Inflammatory macrophage treated with lipopolysaccharide for 4 hours (primary cell): ENCODE measurements around the gene FUT8.

Experiments
- DNase-seq: peaks from one replicate; pipeline ENCODE4 v3.0.0-alpha.2; 2020

Gene FUT8

GRCh38 chr14:65412032-65412846, at the start of gene FUT8:
Gene FUT8 (plus strand): TSS chr14:65412730. CDS start chr14:65561564, 148,834 bp downstream.
- DNase-seq: peak; percentile 88

GRCh38 chr14:65366802-65367565, 45.5 kb upstream of the FUT8 start:
- peak; percentile 39 for DNase-seq

- no peak for DNase-seq
Observed at GRCh38 chr14:65369560-65369959, 43.0 kb upstream of the FUT8 start.

DNA sequence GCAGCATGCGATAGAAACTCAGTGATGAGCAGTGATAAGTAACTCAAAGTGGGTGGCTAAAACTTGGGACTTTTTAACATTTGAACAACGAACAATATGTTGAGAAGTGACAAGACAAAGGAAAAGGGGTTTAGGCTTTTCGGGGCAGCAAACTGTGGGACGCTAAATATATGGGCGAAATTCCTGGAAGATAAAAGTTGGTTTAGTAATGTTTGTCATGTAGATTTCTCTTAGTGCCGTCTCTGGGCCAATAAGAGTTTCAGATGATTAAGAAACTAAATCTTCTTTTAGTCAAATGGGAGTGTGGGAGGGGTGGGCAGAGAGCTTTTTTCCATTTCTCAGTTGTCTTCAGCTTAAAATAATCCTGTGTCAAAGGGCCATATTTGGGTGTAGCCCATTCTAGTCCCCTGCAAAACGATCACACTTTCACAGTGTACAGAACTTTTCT, 41.7 kb upstream of the FUT8 start:
- DNase-seq: no peak

GRCh38 chr14:65371784-65372183, 40.7 kb upstream of the FUT8 start:
- no peak for DNase-seq

DNA sequence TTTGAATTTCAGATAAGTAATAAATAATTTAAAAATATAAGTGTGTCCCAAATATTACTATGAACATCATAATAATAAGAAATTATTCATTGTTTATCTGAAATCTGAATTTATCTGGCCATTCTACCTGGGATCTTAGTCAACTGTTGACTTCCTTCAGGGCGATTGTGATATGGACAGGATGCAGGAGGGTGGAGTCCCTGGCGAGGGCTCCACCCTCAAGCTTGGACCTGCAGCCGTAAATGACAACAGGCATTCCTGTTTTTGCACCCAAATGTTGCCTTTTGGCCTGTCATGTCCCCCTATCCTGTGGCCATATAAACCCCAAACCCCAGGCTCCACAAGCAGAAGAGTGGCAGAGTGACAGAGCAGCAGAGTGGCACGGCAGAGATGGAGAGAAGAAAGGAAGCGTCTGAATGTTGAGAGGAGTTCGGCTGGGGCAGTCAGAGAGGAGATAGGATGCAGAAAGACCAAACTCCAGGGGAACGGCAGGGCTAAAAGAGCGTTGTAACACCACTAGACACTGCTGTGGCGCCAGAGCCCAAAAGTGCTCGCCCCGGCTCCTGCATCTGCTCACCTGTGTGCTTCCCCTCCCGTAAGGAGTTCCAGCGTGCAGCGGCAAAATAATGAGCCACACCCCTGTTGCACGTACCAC, 39.4 kb upstream of the FUT8 start:
- DNase-seq: no peak

GRCh38 chr14:65373671-65374039, 38.9 kb upstream of the FUT8 start:
- DNase-seq: no peak

DNA sequence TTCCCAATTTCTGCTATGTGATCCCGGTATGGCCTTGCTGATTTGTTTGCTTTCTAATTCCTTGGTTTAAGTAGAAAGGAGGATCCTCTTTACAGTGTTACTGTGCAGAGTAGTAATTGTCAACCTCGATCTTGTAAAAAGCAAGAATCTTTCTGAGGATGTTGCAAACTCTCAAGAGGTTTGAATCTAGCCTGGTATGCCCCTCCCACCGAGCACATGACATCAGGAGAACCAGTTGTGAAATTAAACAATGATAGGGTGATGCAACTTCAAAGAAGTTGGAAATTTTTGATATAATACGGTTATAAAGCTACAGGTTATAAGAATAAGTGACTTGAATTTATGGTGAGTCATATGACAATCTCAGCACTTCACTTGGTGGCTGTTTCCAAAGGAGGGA, 35.0 kb upstream of the FUT8 start:
- DNase-seq: peak; percentile 33

- DNase-seq: no peak
Observed at GRCh38 chr14:65382586-65382985, 29.9 kb upstream of the FUT8 start.

GRCh38 chr14:65387171-65387570, 25.4 kb upstream of the FUT8 start:
- DNase-seq: no peak

DNA sequence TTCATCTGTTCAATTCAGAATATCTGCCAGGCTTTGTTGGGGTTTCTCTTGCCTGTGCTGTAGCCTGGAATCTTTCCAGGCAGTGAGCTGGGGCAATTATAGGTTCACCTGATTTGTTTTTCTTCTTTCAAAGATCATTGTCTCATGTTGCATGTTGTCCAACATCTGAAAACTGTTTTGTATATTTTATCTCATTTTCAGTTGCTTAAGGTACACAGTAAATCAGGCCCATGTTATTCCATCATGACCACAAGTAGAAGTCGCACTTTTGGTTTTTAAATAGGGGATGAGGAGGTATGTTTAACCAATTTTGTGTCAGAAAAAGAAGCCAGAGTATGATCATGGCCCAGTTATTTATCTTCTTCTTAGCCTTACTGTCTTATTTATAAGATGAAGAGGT, 24.9 kb upstream of the FUT8 start:
- no peak for DNase-seq

- no peak for DNase-seq
Observed at GRCh38 chr14:65392296-65392695, 20.2 kb upstream of the FUT8 start.

DNA sequence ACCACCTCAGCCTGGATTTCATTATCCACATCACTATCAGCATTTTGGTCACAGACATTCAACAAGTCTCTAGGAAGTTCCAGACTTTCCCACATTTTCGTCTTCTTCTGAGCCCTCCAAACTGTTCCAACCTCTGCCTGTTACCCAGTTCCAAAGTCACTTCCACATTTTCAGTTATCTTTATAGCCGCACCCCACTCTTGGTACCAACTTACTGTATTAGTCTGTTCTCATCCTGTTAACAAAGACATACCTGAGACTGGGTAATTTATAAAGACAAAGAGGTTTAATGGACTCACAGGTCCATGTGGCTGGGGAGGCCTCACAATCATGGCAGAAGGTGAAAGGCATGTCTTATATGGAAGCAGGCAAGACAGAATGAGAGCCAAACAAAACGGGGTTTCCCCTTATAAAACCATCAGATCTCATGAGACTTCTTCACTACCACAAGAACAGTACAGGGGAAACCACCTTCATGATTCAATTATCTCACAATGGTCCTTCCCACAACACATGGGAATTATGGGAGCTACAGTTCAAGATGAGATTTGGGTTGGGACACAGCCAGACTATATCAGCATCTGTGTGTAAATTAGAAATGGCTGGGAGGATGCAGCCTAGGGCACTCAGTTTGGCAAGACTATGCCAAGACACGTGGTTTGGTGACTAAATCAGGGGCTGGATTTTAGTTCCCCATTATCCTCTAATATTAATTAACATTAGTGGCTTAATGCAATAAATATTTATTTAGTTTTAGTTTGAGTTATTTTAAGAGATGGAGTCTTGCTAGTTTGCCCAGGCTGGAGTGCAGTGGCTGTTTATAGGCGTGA, 16.2 kb upstream of the FUT8 start:
- DNase-seq: peak; percentile 19

GRCh38 chr14:65403231-65403630, 9.3 kb upstream of the FUT8 start:
- no peak for DNase-seq

DNA sequence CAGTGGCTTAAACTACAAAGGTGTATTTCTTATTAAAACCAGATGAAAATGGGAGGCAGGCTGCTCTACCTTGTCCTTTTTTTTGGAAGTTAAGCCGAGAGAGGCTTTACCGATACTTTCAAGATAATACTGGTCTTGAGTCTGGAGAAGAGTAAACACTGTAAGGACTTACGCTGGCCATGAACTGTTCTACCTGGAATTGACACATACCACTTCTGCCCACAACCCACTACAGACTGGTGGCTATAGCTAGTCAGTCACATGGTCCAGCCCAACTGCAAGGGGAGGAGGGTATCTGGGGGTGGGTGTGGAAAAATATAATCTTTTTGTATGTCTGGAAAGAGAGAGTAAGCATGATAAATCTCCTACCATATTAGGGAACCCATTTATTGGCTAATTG, 4.4 kb upstream of the FUT8 start:
- no peak for DNase-seq

DNA sequence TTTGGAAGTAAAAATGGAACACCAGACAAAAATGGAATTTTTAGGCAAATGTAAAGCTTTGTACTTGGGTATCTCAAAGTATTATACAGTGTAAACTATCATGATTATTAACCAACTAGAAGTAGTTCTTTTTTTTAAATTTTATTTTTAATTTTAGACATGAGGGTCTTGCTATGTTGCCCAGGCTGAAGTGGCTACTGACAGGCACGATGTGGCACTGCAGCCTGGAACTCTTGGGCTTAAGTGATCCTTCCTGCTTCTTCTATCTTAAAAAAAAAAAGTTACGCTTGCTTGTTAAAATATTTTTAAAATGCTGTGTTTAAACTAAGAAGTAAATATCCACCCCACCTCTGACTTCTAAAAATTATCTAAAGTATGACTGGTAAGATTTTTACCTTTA, 1.9 kb upstream of the FUT8 start:
- DNase-seq: no peak

DNA sequence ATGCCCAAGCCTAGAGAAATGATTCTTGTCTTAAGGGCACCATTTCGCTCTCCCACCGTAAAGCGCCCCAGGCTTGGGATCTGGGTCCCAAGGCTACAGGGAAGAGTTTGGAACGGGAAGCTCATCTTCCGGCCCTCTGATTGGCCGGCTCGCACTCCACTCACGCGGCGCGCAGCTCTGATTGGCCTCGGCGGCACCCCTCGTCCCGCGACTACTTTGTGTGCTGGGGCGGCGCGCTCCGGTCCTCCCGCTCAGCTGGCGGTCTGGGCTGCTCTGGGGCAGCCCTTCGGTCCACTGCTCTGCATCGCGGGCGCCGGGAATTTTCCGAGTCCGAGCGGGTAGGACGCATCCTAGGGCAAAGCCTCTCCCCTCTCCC, 886 bp upstream of the FUT8 start:
- DNase-seq: peak; percentile 85

- peak; percentile 80 for DNase-seq
Observed at GRCh38 chr14:65412856-65413738, 567 bp downstream of the FUT8 start.

- DNase-seq: no peak
Observed at GRCh38 chr14:65413739-65414045, 1.2 kb downstream of the FUT8 start.

DNA sequence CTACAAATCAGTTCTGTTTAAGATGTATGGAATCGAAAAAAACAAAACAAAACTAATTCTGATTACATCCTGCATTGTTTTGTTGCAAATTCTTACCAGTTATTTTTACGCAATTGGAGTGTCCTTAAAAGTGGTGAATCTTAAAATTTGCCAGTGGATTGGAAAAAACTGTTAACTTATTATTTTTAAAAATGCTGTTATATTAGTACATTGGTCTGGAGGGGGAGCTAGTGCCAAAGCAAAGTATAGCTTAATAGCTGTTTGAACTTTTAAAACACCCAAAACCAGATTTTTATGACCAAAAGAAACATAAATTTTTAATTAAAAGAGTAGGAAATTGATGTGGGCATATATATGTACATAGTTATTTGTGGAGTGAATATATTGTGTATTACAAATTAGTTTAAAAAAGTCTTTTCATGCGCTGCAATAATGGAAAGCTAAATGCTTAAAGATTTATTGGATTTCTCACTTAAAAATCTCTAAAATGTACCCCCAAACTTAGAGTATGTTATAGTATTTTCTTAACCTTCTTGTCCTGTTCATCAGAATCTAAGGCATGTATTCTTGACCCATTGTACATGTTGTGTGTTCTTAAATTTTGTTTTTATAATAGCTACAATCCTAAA, 2.5 kb downstream of the FUT8 start:
- peak; percentile 36 for DNase-seq

DNA sequence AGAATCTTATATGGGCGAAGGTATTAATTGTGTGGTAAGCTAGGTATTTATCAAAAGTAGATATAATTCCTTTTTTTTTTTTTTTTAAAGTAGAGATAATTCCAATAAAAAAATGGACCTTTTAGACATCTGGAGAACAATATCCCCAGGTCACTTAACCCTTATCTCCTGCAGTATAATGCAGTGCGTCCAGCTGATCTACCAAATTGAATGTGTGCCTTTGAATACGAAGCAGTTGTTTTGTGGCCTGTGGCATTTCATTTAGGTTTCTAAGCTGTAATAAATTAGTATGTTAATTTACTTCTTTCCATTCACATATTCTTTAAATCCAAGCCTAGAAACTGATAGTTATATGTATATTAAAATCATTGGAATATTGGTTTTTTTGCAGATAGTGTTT, 3.1 kb downstream of the FUT8 start:
- DNase-seq: no peak
